HG02678 (cell line): ENCODE data around the gene EEF1AKMT4.

Experiments
- ATAC-seq: cut with Tn5 transposase; IDR thresholded peaks from one replicate; pipeline ENCODE4 v1.9.1; 2021; ENCODE audit warnings: mild to moderate bottlenecking, moderate library complexity; ENCODE audit not compliant: unreplicated experiment

Gene EEF1AKMT4

DNA sequence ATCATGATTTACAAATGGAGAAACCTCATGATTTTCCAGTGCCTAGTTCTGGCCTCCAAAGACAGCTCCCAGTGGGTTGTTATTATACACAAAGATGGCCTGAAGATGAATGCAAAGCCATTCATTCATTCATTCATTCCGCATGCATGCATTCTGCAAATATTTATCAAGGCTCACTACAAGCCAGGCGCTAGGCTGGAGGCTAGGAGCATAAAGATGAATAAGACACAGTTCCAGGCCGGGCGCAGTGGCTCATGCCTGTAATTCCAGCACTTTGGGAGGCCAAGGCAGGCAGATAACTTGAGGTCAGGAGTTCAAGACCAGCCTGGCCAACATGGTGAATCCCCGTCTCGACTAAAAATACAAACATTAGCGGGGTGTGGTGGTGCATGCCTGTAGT, 47.1 kb downstream of the EEF1AKMT4 start:
- no peak for ATAC-seq

DNA sequence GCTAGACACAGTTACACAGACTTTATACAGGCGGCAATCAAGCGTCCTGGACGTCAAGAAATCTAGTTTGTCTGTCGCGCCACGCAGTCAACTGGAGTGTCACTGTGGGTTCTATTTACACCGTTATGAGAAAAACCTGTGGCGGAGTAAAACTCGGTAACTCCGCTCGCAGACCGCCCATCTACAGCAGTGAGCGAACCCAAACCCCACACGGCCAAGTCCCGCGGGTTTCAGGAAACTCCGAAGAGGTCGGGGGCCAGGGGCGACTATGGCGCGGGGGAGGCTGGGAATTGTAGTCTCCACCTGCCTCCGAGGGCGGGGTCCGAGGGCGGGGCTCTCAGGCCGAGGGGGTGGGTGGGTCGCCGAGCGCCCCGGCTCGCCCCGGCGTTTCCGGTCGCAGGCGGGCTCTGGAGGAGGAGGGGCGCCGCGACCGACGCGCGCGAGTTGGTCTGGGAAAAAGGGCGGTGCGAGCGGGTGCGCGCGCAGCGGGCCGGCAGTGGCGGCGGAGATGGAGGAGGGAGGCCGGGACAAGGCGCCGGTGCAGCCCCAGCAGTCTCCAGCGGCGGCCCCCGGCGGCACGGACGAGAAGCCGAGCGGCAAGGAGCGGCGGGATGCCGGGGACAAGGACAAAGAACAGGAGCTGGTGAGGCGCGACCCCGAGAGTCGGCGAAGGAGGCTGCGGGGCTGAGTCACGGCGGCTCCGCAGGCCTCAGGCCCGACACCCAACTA, 49.5 kb downstream of the EEF1AKMT4 start, which contains the start of gene PSMD2:
TSS of gene PSMD2 (plus strand) at position 483 of the 729 bp plus-strand sequence. CDS start at position 509, 26 bp downstream.
- peak; percentile 92 for ATAC-seq

- ATAC-seq = no peak
Measured at GRCh38 chr3:184299488-184300377, 50.3 kb downstream of the EEF1AKMT4 start.

DNA sequence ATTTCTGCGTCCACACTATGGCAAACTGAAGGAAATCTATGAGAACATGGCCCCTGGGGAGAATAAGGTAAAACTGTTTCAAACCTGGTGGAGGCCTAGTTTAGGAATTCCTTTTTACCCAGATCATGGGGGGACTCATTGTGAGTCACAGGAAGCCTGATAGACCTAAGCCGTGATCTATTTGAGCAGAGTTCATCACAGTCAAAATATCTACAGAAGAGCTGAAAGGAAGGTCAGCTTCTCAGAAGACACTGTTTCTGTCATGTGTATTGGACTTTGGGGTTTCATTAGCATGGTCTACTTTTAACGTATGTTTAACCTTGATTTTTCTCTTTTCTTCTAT, 50.9 kb downstream of the EEF1AKMT4 start:
- no peak for ATAC-seq

GRCh38 chr3:184305577-184305976, 56.1 kb downstream of the EEF1AKMT4 start:
- no peak for ATAC-seq

DNA sequence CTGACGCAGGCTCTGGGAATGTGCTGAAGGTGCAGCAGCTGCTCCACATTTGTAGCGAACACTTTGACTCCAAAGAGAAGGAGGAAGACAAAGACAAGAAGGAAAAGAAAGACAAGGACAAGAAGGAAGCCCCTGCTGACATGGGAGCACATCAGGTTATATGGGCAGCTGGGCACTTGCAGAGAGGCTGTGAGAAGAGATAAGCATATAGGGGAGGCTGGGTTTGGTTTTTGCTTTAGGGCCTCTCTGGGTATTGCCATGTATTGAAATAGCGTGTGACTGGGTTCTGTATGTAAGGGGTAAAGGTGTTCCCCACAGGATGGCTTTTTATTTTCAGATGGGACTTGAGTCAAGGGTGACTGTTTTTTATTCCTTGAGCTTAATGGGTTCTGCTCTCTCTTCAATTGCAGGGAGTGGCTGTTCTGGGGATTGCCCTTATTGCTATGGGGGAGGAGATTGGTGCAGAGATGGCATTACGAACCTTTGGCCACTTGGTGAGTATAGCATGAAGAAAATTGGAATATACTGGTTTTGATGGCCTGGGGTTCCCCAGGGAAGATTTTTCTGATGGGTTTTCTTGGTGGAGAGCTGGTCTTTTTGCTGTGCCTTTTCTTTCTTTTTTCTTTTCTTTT, 57.0 kb downstream of the EEF1AKMT4 start:
- ATAC-seq = no peak

DNA sequence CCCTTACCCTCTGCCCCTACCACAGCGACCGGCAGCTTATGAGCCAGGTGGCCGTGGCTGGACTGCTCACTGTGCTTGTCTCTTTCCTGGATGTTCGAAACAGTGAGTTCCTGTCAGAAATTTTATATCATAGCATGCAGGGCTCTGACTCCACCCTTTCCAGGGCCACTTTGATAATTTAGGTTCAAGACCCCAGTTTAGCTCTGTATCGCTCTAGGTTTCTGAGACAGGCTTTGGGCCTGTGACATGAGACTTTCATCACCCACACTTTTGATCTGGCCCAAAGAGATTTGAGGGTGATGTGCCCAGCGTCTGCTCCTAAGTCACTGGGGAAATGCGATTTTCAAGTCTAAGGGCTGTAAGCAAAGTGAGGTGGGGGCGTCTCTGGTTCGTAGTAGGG, 58.4 kb downstream of the EEF1AKMT4 start:
- ATAC-seq = no peak
